ENCODE measurements around the gene WNT6.

DNA sequence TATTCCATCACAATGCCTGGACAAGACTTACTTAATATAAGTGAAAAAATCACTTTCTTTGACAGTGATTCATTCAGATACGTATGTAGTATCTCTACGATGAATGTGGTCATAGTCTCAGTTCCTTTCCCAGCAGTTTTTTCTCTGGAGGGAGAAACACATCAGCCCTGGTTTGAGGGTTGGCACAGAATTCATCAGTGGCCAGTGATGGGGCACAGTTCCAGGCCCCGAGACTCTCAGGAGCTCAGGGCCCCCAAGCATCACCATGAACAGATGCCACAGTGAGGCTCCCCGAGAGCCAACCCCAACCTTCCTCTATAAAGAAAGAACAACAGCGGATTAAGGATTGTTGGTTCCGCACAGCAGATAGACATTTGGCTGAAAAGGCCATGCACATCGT, 40.5 kb upstream of the WNT6 start:
- TF ChIP-seq, protein P1, sequence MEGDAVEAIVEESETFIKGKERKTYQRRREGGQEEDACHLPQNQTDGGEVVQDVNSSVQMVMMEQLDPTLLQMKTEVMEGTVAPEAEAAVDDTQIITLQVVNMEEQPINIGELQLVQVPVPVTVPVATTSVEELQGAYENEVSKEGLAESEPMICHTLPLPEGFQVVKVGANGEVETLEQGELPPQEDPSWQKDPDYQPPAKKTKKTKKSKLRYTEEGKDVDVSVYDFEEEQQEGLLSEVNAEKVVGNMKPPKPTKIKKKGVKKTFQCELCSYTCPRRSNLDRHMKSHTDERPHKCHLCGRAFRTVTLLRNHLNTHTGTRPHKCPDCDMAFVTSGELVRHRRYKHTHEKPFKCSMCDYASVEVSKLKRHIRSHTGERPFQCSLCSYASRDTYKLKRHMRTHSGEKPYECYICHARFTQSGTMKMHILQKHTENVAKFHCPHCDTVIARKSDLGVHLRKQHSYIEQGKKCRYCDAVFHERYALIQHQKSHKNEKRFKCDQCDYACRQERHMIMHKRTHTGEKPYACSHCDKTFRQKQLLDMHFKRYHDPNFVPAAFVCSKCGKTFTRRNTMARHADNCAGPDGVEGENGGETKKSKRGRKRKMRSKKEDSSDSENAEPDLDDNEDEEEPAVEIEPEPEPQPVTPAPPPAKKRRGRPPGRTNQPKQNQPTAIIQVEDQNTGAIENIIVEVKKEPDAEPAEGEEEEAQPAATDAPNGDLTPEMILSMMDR (IDR thresholded peaks at IDR 0.05; ENCODE audit: insufficient read depth, low read depth, low read length) = no peak
- no peak for TF ChIP-seq EZH2 (IDR thresholded peaks at IDR 0.05; ENCODE audit: insufficient read depth, low read length)
